Mesenchymal stem cell (in vitro differentiated cells and primary cell): ENCODE measurements around the gene GPR141.

Experiments used
- DNase-seq: peaks from one replicate; pipeline ENCODE4 v3.0.0-alpha.2; 2013
- H2AFZ ChIP-seq: one replicate; pipeline ENCODE4 v1.6.1; 2013; ENCODE audit warnings: low read depth, mild to moderate bottlenecking, control low read depth, inconsistent platforms, low read length, moderate library complexity
- H2AK5ac ChIP-seq: 2 replicates; pipeline ENCODE4 v1.6.1; 2013; ENCODE audit warnings: low read length, moderate library complexity, mild to moderate bottlenecking, inconsistent platforms; ENCODE audit not compliant: severe bottlenecking
- H2BK120ac ChIP-seq: one replicate; pipeline ENCODE4 v1.6.1; 2013; ENCODE audit warnings: low read depth, mild to moderate bottlenecking, inconsistent platforms, low read length, moderate library complexity
- H2BK12ac ChIP-seq, 2 experiments: one replicate each; pipeline ENCODE4 v1.6.1; 2013; ENCODE audit warnings: inconsistent platforms in 2 of 2, low read length in 2 of 2, mild to moderate bottlenecking in 2 of 2, moderate library complexity in 2 of 2, control low read depth in 1 of 2
- H2BK15ac ChIP-seq: one replicate; pipeline ENCODE4 v1.6.1; 2013; ENCODE audit warnings: mild to moderate bottlenecking, low read depth, inconsistent platforms; ENCODE audit not compliant: poor library complexity, severe bottlenecking
- H2BK5ac ChIP-seq: 2 replicates; pipeline ENCODE4 v1.6.1; 2013; ENCODE audit warnings: low read depth, mild to moderate bottlenecking, low read length, control low read depth, inconsistent platforms; ENCODE audit not compliant: poor library complexity, severe bottlenecking
- H3K14ac ChIP-seq, 2 experiments: one replicate each; pipeline ENCODE4 v1.6.1; 2013; ENCODE audit warnings: inconsistent platforms in 2 of 2, low read length in 2 of 2, control low read depth in 1 of 2, mild to moderate bottlenecking in 1 of 2, moderate library complexity in 1 of 2
- H3K18ac ChIP-seq, 2 experiments: one replicate each; pipeline ENCODE4 v1.6.1; 2013; ENCODE audit warnings: inconsistent platforms in 2 of 2, low read length in 2 of 2, control low read depth in 1 of 2, low read depth in 1 of 2, mild to moderate bottlenecking in 1 of 2
- H3K23ac ChIP-seq, 2 experiments: one replicate each; pipeline ENCODE4 v1.6.1; 2013; ENCODE audit warnings: inconsistent platforms in 2 of 2, low read length in 2 of 2, mild to moderate bottlenecking in 2 of 2, moderate library complexity in 2 of 2, control low read depth in 1 of 2
- H3K27ac ChIP-seq: 2 replicates; pipeline ENCODE4 v1.5.1; 2013; ENCODE audit warnings: mild to moderate bottlenecking, moderate library complexity, low read length, control low read depth, inconsistent platforms; ENCODE audit not compliant: poor library complexity, severe bottlenecking
- H3K27me3 ChIP-seq, 2 experiments: 2 replicates each; pipeline versions ENCODE4 v1.6.1 to v1.7.0; 2013; ENCODE audit warnings: low read length in 2 of 2, mild to moderate bottlenecking in 2 of 2, moderate library complexity in 2 of 2, control low read depth in 1 of 2, inconsistent platforms in 1 of 2; ENCODE audit not compliant: control insufficient read depth in 1 of 2, insufficient read depth in 1 of 2
- H3K36me3 ChIP-seq, 2 experiments: 2 replicates each; pipeline versions ENCODE4 v1.6.1 to v1.7.0; 2013; ENCODE audit warnings: low read length in 2 of 2, control low read depth in 1 of 2, inconsistent platforms in 1 of 2, low read depth in 1 of 2, mild to moderate bottlenecking in 1 of 2; ENCODE audit not compliant: insufficient read depth in 2 of 2, control insufficient read depth in 1 of 2
- H3K4ac ChIP-seq, 2 experiments: one replicate each; pipeline ENCODE4 v1.6.1; 2013; ENCODE audit warnings: inconsistent platforms in 2 of 2, low read length in 2 of 2, mild to moderate bottlenecking in 2 of 2, moderate library complexity in 2 of 2, control low read depth in 1 of 2, low read depth in 1 of 2
- H3K4me1 ChIP-seq: 2 replicates; pipeline ENCODE4 v1.6.1; 2013; ENCODE audit warnings: low read depth, low read length, control low read depth; ENCODE audit not compliant: control insufficient read depth, insufficient read depth
- H3K4me2 ChIP-seq: 2 replicates; pipeline ENCODE4 v1.6.1; 2013; ENCODE audit warnings: low read length, mild to moderate bottlenecking, inconsistent platforms; ENCODE audit not compliant: poor library complexity, severe bottlenecking
- H3K4me3 ChIP-seq, 2 experiments: 2 replicates each; pipeline versions ENCODE4 v1.5.1 to v1.7.0; 2013; ENCODE audit warnings: low read length in 2 of 2, mild to moderate bottlenecking in 2 of 2, control low read depth in 1 of 2, low read depth in 1 of 2; ENCODE audit not compliant: insufficient read depth in 1 of 2
- H3K79me1 ChIP-seq: replicated peaks from 2 replicates; pipeline ENCODE4 v1.6.1; 2013; ENCODE audit warnings: mild to moderate bottlenecking, control low read depth, low read length, inconsistent platforms; ENCODE audit not compliant: poor library complexity, severe bottlenecking
- H3K9ac ChIP-seq: 2 replicates; pipeline ENCODE4 v1.7.0; 2013; ENCODE audit warnings: mild to moderate bottlenecking, low read length, moderate library complexity
- H3K9me3 ChIP-seq: 2 replicates; pipeline ENCODE4 v1.7.0; 2013; ENCODE audit warnings: mild to moderate bottlenecking, low read length; ENCODE audit not compliant: control insufficient read depth
- H4K8ac ChIP-seq: one replicate; pipeline ENCODE4 v1.6.1; 2013; ENCODE audit warnings: inconsistent platforms, mild to moderate bottlenecking, low read length, moderate library complexity
- H4K91ac ChIP-seq: one replicate; pipeline ENCODE4 v1.6.1; 2013; ENCODE audit warnings: mild to moderate bottlenecking, low read length, inconsistent platforms
- WGBS: methylation state at CpG from one replicate; pipeline ENCODE4 v1.1.7; 2013; ENCODE audit warnings: mixed read lengths; 5-methylcytosine and 5-hydroxymethylcytosine counted together

The GPR141 gene

GRCh38 chr7:37769291-37769690 lies 85.7 kb downstream of the GPR141 start:
- Histone ChIP-seq H3K4me2 (no peak overlapping the region), H3K27me3 (no peaks in the 10 kb centered on the region), H4K8ac (no peak overlapping the region), H3K18ac (no peak overlapping the region), H2AFZ (no peak overlapping the region), H3K14ac (no peak overlapping the region), H4K91ac (no peak overlapping the region), H2AK5ac (no peak overlapping the region), H2BK15ac (no peak overlapping the region), H3K4me1 (no peaks in the 10 kb centered on the region), H3K27ac (no peak overlapping the region), H3K9ac (no peak overlapping the region), H3K9me3 (no peaks in the 10 kb centered on the region), H3K23ac (no peak overlapping the region), H2BK5ac (no peak overlapping the region), H3K4ac (no peak overlapping the region), H2BK120ac (no peak overlapping the region), H3K79me1 (no peaks in the 10 kb centered on the region), H2BK12ac (no peak overlapping the region), H3K4me3 (no peak overlapping the region), H3K36me3 (no peaks in the 10 kb centered on the region)
- no peak for DNase-seq
- WGBS, result 21% methylated on average over 1 of the region's 1 CpG

DNA sequence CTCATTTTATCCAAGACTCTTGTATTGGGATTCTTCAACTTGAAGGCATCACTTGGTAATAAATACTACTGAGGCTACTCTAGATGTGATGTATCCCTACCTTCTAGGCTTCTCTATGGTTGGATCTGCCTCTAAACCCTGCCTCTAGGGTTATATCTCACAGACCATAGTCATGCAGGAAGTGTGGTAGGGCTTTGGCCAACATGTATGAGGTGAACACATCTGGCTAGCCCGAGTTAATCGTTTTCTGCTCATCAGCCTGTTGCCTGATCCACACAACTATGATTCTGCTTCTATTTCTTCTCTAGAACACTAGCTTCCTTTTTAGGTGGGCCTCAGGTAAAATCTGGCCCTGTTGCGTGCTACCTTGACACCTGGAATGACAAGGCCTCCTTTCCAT lies 86.2 kb downstream of the GPR141 start:
- Histone ChIP-seq H4K91ac (no peak overlapping the region), H2BK5ac (no peak overlapping the region), H3K4me2 (no peak overlapping the region), H3K36me3 (no peaks in the 10 kb centered on the region), H3K4ac (no peak overlapping the region), H3K4me1 (no peaks in the 10 kb centered on the region), H3K4me3 (no peak overlapping the region), H2AK5ac (no peak overlapping the region), H3K27ac (no peak overlapping the region), H3K14ac (no peak overlapping the region), H2BK12ac (no peak overlapping the region), H3K18ac (no peak overlapping the region), H2BK15ac (no peak overlapping the region), H3K23ac (no peak overlapping the region), H2BK120ac (no peak overlapping the region), H3K9ac (no peak overlapping the region), H3K79me1 (no peaks in the 10 kb centered on the region), H3K27me3 (no peaks in the 10 kb centered on the region), H4K8ac (no peak overlapping the region), H3K9me3 (no peaks in the 10 kb centered on the region), H2AFZ (no peak overlapping the region)
- 63% methylated on average over 3 of the region's 3 CpGs for WGBS
- no peak for DNase-seq

DNA sequence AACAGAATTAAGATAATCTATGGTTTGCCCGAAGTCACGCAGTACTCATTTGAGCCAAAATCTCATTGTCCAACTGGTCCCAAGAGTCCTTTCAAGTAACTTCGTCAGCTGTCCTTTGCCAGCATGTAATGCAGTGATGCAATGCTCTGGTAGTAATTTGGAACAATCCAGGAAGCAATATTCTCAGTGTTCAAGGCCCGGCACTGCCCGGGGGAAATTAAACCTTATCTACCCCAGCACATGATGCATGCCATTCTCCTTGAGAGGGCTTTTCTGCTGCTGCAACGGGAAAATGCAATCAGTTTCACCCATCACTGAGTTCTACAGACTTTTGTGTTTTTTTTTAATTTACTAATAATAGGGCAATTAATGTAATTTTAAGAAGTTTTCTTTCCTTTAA lies 87.3 kb downstream of the GPR141 start:
- H3K18ac ChIP-seq, result no peak overlapping the region

DNA sequence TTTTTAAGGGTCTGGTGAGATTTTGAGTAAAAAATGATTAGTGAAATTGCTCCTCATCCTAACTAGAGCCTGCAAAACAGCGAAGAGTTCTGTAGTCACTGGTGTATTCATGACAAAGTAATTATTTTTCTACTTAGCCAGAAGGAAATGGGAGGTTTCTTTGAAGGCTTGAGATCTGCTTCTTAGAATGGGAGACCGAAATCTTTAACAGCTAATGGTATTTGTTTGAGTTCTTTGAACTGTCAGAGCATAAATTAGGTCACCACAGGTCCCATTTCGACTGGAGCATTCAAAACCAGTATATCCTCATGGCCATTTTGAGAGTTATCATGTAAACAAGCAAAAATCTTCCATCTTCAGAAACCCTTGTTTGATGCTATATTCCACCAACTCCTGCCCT lies 87.8 kb downstream of the GPR141 start:
- H3K36me3 ChIP-seq, result no peaks in the 10 kb centered on the region
- no peak overlapping the region for H4K8ac ChIP-seq
- no peak overlapping the region for H2BK12ac ChIP-seq
- H3K14ac ChIP-seq, result no peak overlapping the region
- 36% methylated on average over 3 of the region's 3 CpGs for WGBS
- no peak overlapping the region for H3K18ac ChIP-seq
- H3K79me1 ChIP-seq, result no peaks in the 10 kb centered on the region
- H2AFZ ChIP-seq, result no peak overlapping the region
- no peak overlapping the region for H3K4me2 ChIP-seq
- no peak overlapping the region for H2BK120ac ChIP-seq
- no peak overlapping the region for H4K91ac ChIP-seq
- H3K9ac ChIP-seq, result no peak overlapping the region
- DNase-seq, result no peak
- no peak overlapping the region for H3K4ac ChIP-seq
- H2BK15ac ChIP-seq, result no peak overlapping the region
- H3K4me3 ChIP-seq, result no peak overlapping the region
- no peak overlapping the region for H2AK5ac ChIP-seq
- H3K4me1 ChIP-seq, result no peaks in the 10 kb centered on the region
- peaks cover 4% of the 10 kb centered on the region for H3K9me3 ChIP-seq
- no peak overlapping the region for H3K23ac ChIP-seq
- no peak overlapping the region for H2BK5ac ChIP-seq
- H3K27ac ChIP-seq, result no peak overlapping the region
- H3K27me3 ChIP-seq, result no peaks in the 10 kb centered on the region

More for the DNA sequence above, 87.3 kb downstream of the GPR141 start:
- H3K79me1 ChIP-seq, result no peaks in the 10 kb centered on the region
- H2AK5ac ChIP-seq, result no peak overlapping the region
- WGBS, result 84% methylated on average over 5 of the region's 6 CpGs
- DNase-seq, result no peak
- no peak overlapping the region for H2BK120ac ChIP-seq
- H2BK12ac ChIP-seq, result no peak overlapping the region
- no peak overlapping the region for H3K4ac ChIP-seq
- no peak overlapping the region for H3K9ac ChIP-seq
- no peak overlapping the region for H2BK5ac ChIP-seq
- H2BK15ac ChIP-seq, result no peak overlapping the region
- H3K9me3 ChIP-seq, result peaks cover 4% of the 10 kb centered on the region
- H3K27ac ChIP-seq, result no peak overlapping the region
- no peaks in the 10 kb centered on the region for H3K27me3 ChIP-seq
- no peaks in the 10 kb centered on the region for H3K36me3 ChIP-seq
- no peaks in the 10 kb centered on the region for H3K4me1 ChIP-seq
- H4K91ac ChIP-seq, result no peak overlapping the region
- H2AFZ ChIP-seq, result no peak overlapping the region
- no peak overlapping the region for H3K14ac ChIP-seq
- H3K4me3 ChIP-seq, result no peak overlapping the region
- H3K23ac ChIP-seq, result no peak overlapping the region
- H4K8ac ChIP-seq, result no peak overlapping the region
- no peak overlapping the region for H3K4me2 ChIP-seq
